Lung (tissue), 12 donors: ENCODE measurements around the gene DPH6. TPM values are rescaled to one million over a fixed set of nuclear protein-coding genes. Genes with fewer than 3 reads are reported as not detected.

Experiments
- ATAC-seq: fragments of 200-7000 bp; cut with Tn5 transposase; one replicate; pipeline ENCODE4 v1.9.1; 2020; ENCODE audit warnings: moderate number of reproducible peaks; ENCODE audit not compliant: insufficient read depth, low FRiP score
- DNase-seq, 3 donors: peaks; one replicate each; pipeline ENCODE4 v3.0.0-alpha.2; 2013 to 2017
- H3K27ac ChIP-seq, 2 donors: one replicate each; pipeline ENCODE4 v1.5.1; 2013; ENCODE audit warnings: mild to moderate bottlenecking in 2 of 2, moderate library complexity in 2 of 2, control low read depth in 1 of 2, inconsistent platforms in 1 of 2, low read depth in 1 of 2, low read length in 1 of 2
- H3K27me3 ChIP-seq, 3 donors: one replicate each; pipeline ENCODE4 v1.5.1; 2013; ENCODE audit warnings: low read length in 2 of 3; ENCODE audit not compliant: control insufficient read depth in 3 of 3, insufficient read depth in 3 of 3
- H3K36me3 ChIP-seq, 4 donors: one replicate each; pipeline ENCODE4 v1.5.1; 2013; ENCODE audit warnings: low read length in 4 of 4, mild to moderate bottlenecking in 1 of 4, moderate library complexity in 1 of 4; ENCODE audit not compliant: control insufficient read depth in 4 of 4, insufficient read depth in 4 of 4
- H3K4me1 ChIP-seq, 5 donors: one replicate each; pipeline ENCODE4 v1.5.1; 2013; ENCODE audit warnings: low read length in 5 of 5, mild to moderate bottlenecking in 2 of 5, moderate library complexity in 1 of 5; ENCODE audit not compliant: control insufficient read depth in 5 of 5, insufficient read depth in 5 of 5
- H3K4me3 ChIP-seq: one replicate; pipeline ENCODE4 v1.5.1; 2013; ENCODE audit warnings: mild to moderate bottlenecking, control low read depth, moderate library complexity
- H3K9ac ChIP-seq, 2 donors: one replicate each; pipeline ENCODE4 v1.5.1; 2013; ENCODE audit warnings: low read length in 2 of 2, control low read depth in 1 of 2; ENCODE audit not compliant: insufficient read depth in 1 of 2
- H3K9me3 ChIP-seq, 4 donors: one replicate each; pipeline ENCODE4 v1.5.1; 2013; ENCODE audit warnings: low read length in 3 of 4, mild to moderate bottlenecking in 1 of 4, moderate library complexity in 1 of 4; ENCODE audit not compliant: control insufficient read depth in 4 of 4, insufficient read depth in 3 of 4
- WGBS, 2 donors: extraction: QIAGEN DNeasy Blood & Tissue Kit; methylation state at CpG; one replicate each; pipeline ENCODE4 v1.1.7; 2013; 5-methylcytosine and 5-hydroxymethylcytosine counted together
- polyA plus RNA-seq, 2 donors: library from polyadenylated mRNA; stranded (reverse); fragments of 200-250 nt; gene quantifications; one replicate each; pipeline ENCODE4 v1.2.1, GENCODE V29; 2013
- total RNA-seq, 2 donors: library from RNA; depleted of rRNA in 1 of 2; stranded (reverse); fragments of >200 nt in 1 of 2; gene quantifications; one replicate each; pipeline ENCODE4 v1.2.1, GENCODE V29; 2014 to 2021
- TF ChIP-seq, protein P1 (sequence below): IDR thresholded peaks from 2 replicates; pipeline ENCODE4 v1.5.1; 2012; ENCODE audit warnings: mild to moderate bottlenecking; ENCODE audit errors: control extremely low read depth, extremely low read depth
- donor health status: control.
- donor health status: control.
- donor health status: Bipolar disorder and iron deficiency.
- donor health status: healthy.
- donor health status: DM: yes; HTN: yes; CAD: no.

DPH6 gene
- total and polyA plus RNA-seq, 4 donors, result 5.5 to 55.1 (median 14.8) TPM

GRCh38 chr15:35437157-35437556 lies 108.8 kb downstream of the DPH6 start:
- Histone ChIP-seq H3K36me3 (no peaks in the 10 kb centered on the region), H3K9ac (no peak overlapping the region), H3K27ac (no peak overlapping the region), H3K27me3 (no peaks in the 10 kb centered on the region), H3K4me3 (no peak overlapping the region), H3K9me3 (peaks cover 0 to 4% (median 2%) of the 10 kb centered on the region in 4 donors), H3K4me1 (no peaks in the 10 kb centered on the region)
- ATAC-seq, result no peak
- DNase-seq, result no peak
- TF ChIP-seq, protein P1, sequence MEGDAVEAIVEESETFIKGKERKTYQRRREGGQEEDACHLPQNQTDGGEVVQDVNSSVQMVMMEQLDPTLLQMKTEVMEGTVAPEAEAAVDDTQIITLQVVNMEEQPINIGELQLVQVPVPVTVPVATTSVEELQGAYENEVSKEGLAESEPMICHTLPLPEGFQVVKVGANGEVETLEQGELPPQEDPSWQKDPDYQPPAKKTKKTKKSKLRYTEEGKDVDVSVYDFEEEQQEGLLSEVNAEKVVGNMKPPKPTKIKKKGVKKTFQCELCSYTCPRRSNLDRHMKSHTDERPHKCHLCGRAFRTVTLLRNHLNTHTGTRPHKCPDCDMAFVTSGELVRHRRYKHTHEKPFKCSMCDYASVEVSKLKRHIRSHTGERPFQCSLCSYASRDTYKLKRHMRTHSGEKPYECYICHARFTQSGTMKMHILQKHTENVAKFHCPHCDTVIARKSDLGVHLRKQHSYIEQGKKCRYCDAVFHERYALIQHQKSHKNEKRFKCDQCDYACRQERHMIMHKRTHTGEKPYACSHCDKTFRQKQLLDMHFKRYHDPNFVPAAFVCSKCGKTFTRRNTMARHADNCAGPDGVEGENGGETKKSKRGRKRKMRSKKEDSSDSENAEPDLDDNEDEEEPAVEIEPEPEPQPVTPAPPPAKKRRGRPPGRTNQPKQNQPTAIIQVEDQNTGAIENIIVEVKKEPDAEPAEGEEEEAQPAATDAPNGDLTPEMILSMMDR, result no peak
- 87 to 99% methylated on average over 5 of the region's 5 CpGs for WGBS, 2 donors

DNA sequence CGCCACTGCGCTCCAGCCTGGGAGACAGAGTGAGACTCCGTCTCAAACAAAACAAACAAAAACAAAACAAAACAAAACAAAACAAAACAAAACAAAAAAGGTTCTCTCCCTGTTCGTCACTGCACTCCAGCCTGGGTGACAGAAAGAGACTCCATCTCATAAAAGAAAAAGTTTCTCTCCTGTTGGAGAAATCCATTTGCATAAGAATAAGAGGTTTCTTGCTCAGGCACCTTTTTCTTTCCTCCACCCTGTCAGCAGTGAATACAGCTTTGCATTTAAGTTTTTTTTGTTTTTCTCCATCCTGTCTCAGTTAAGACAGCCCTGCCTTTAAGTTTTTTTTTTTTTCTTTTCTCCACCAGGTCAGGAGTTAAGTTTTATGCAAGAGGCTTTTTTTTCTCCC lies 109.5 kb downstream of the DPH6 start:
- Histone ChIP-seq H3K27me3 (no peaks in the 10 kb centered on the region), H3K9me3 (peaks cover 0 to 4% (median 2%) of the 10 kb centered on the region in 4 donors), H3K4me3 (no peak overlapping the region), H3K9ac (no peak overlapping the region), H3K36me3 (no peaks in the 10 kb centered on the region), H3K4me1 (no peaks in the 10 kb centered on the region), H3K27ac (no peak overlapping the region)
- DNase-seq, result no peak
- ATAC-seq, result no peak
- 95 to 96% methylated on average over 4 of the region's 4 CpGs for WGBS, 2 donors
- TF ChIP-seq, protein P1, result no peak

- Histone ChIP-seq H3K36me3 (no peaks in the 10 kb centered on the region), H3K4me3 (no peak overlapping the region), H3K27me3 (no peaks in the 10 kb centered on the region), H3K4me1 (no peaks in the 10 kb centered on the region), H3K9me3 (peaks cover 0 to 4% (median under 1%) of the 10 kb centered on the region in 4 donors), H3K9ac (no peak overlapping the region), H3K27ac (no peak overlapping the region)
- DNase-seq (no peak), ATAC-seq (no peak)
- 97 to 99% methylated on average over 1 of the region's 1 CpG for WGBS, 2 donors
- TF ChIP-seq, protein P1, result no peak
These were observed 114.7 kb downstream of the DPH6 start for GRCh38 chr15:35431281-35431680.

DNA sequence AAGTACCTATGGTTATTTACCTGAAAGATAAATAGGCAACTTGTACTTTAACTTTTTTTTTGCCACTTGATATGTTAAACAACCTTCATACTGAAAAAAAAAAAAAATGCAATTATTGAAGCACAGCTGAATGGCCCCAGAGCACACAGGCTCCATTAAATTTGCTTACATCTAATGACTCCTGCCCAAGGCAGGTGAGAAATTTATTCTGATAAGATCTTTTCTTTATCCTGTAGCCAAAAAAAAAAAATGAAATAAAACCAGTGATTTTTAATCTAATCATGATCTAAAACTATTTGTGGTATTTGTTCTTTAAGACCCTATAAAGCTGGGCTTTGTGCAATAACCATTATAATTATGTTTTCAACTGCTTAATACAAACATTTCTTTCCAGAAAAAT lies 115.7 kb downstream of the DPH6 start:
- Histone ChIP-seq H3K9ac (no peak overlapping the region), H3K27me3 (no peaks in the 10 kb centered on the region), H3K4me3 (no peak overlapping the region), H3K9me3 (peaks cover 0 to 3% (median under 1%) of the 10 kb centered on the region in 4 donors), H3K36me3 (no peaks in the 10 kb centered on the region), H3K27ac (no peak overlapping the region), H3K4me1 (no peaks in the 10 kb centered on the region)
- DNase-seq (no peak), ATAC-seq (no peak)
- TF ChIP-seq, protein P1, result no peak
